CD14-positive monocyte (primary cell): Measurements from ENCODE around the gene SDK1. TPM values are rescaled to one million over a fixed set of nuclear protein-coding genes. Genes with fewer than 3 reads are reported as not detected.
"Not testable (repeated sequence)": the region's sequence is repeated elsewhere in the genome, so short reads cannot be mapped to it uniquely, and the experiment has no call there.

Experiments
- DNase-seq, 3 donors: peaks; one replicate each; pipeline ENCODE4 v3.0.0-alpha.2; 2011 to 2022
- H2AFZ ChIP-seq: 2 replicates; pipeline ENCODE4 v1.6.0; 2012; ENCODE audit warnings: mild to moderate bottlenecking, low read depth, low read length, inconsistent platforms; ENCODE audit not compliant: insufficient read depth, poor library complexity, severe bottlenecking
- H3K27ac ChIP-seq, 2 donors: 1 replicate in 1 of 2; 2 replicates in 1 of 2; pipeline ENCODE4 v1.5.1; 2012 to 2013; ENCODE audit warnings: low read length in 2 of 2, control low read depth in 1 of 2, inconsistent platforms in 1 of 2, low read depth in 1 of 2, mild to moderate bottlenecking in 1 of 2
- H3K27me3 ChIP-seq, 2 donors: one replicate each; pipeline versions ENCODE4 v1.6.0 to v1.6.1; 2011 to 2013; ENCODE audit warnings: low read length in 2 of 2; ENCODE audit not compliant: control insufficient read depth in 2 of 2, insufficient read depth in 2 of 2
- H3K36me3 ChIP-seq, 2 donors: replicated peaks in 1 of 2; 1 replicate in 1 of 2; 2 replicates in 1 of 2; pipeline versions ENCODE4 v1.5.1 to v1.6.1; 2012 to 2013; ENCODE audit warnings: low read length in 2 of 2, control low read depth in 1 of 2, inconsistent platforms in 1 of 2, mild to moderate bottlenecking in 1 of 2; ENCODE audit not compliant: insufficient read depth in 2 of 2, control insufficient read depth in 1 of 2
- H3K4me1 ChIP-seq, 2 donors: 1 replicate in 1 of 2; 2 replicates in 1 of 2; pipeline versions ENCODE4 v1.5.1 to v1.6.1; 2012 to 2013; ENCODE audit warnings: low read length in 2 of 2, control low read depth in 1 of 2, inconsistent platforms in 1 of 2, mild to moderate bottlenecking in 1 of 2, moderate library complexity in 1 of 2; ENCODE audit not compliant: insufficient read depth in 2 of 2, control insufficient read depth in 1 of 2
- H3K4me2 ChIP-seq: replicated peaks from 2 replicates; pipeline ENCODE3; 2012; ENCODE audit warnings: low read length, moderate library complexity, mild to moderate bottlenecking; ENCODE audit not compliant: poor library complexity, severe bottlenecking; ENCODE audit errors: extremely low read depth
- H3K4me3 ChIP-seq, 3 experiments: fragments of 200-600 bp in 1 of 3; sonication (generic) in 1 of 3; replicated peaks in 1 of 3; 1 replicate in 2 of 3; 2 replicates in 1 of 3; pipeline ENCODE4 v1.5.1; 2011 to 2013; ENCODE audit warnings: low read length in 3 of 3, mild to moderate bottlenecking in 3 of 3, control low read depth in 2 of 3, low read depth in 2 of 3, inconsistent platforms in 1 of 3, moderate library complexity in 1 of 3
- H3K79me2 ChIP-seq: 2 replicates; pipeline ENCODE4 v1.6.0; 2012; ENCODE audit warnings: mild to moderate bottlenecking, control low read depth, inconsistent platforms, low read length, moderate library complexity; ENCODE audit not compliant: insufficient read depth
- H3K9ac ChIP-seq: 2 replicates; pipeline ENCODE4 v1.6.0; 2017; ENCODE audit warnings: low read length, mild to moderate bottlenecking; ENCODE audit not compliant: insufficient read depth, poor library complexity, severe bottlenecking
- H3K9me3 ChIP-seq, 2 donors: replicated peaks in 1 of 2; 1 replicate in 1 of 2; 2 replicates in 1 of 2; pipeline versions ENCODE4 v1.5.1 to v1.6.1; 2012 to 2013; ENCODE audit warnings: low read length in 2 of 2, control low read depth in 1 of 2; ENCODE audit not compliant: control insufficient read depth in 1 of 2, insufficient read depth in 1 of 2
- H4K20me1 ChIP-seq: 2 replicates; pipeline ENCODE4 v1.6.0; 2012; ENCODE audit warnings: mild to moderate bottlenecking, low read length, control low read depth, moderate library complexity; ENCODE audit not compliant: insufficient read depth
- H3K27ac Mint-ChIP-seq, 7 donors: one replicate each; pipeline ENCODE4 v1.8.0; 2020; ENCODE audit warnings: mild to moderate bottlenecking in 7 of 7, mixed read lengths in 7 of 7, moderate library complexity in 6 of 7, inconsistent platforms in 2 of 7
- H3K27me3 Mint-ChIP-seq, 3 donors: one replicate each; pipeline ENCODE4 v1.8.0; 2021 to 2022; ENCODE audit warnings: low read depth in 3 of 3, mild to moderate bottlenecking in 3 of 3, mixed read lengths in 3 of 3, moderate library complexity in 3 of 3, inconsistent platforms in 1 of 3
- H3K36me3 Mint-ChIP-seq, 2 donors: one replicate each; pipeline ENCODE4 v1.8.0; 2020; ENCODE audit warnings: mixed read lengths in 2 of 2, inconsistent platforms in 1 of 2, mild to moderate bottlenecking in 1 of 2
- H3K4me1 Mint-ChIP-seq: one replicate; pipeline ENCODE4 v1.8.0; 2020; ENCODE audit warnings: mild to moderate bottlenecking, mixed read lengths
- H3K4me3 Mint-ChIP-seq, 2 donors: one replicate each; pipeline ENCODE4 v1.8.0; 2020; ENCODE audit warnings: mild to moderate bottlenecking in 2 of 2, mixed read lengths in 2 of 2, moderate library complexity in 1 of 2
- H3K9me3 Mint-ChIP-seq, 7 donors: one replicate each; pipeline ENCODE4 v1.8.0; 2020 to 2022; ENCODE audit warnings: mixed read lengths in 7 of 7, mild to moderate bottlenecking in 6 of 7, moderate library complexity in 6 of 7, inconsistent platforms in 2 of 7
- CTCF ChIP-seq: fragments of 200-600 bp; IDR thresholded peaks from one replicate; pipeline ENCODE4 v1.8.0; 2022; ENCODE audit warnings: antibody characterized with exemption, mild to moderate bottlenecking
- WGBS: methylation state at CpG from one replicate; pipeline ENCODE4 v1.1.5; 2013; ENCODE audit warnings: missing lambda C conversion rate; ENCODE audit not compliant: insufficient coverage; 5-methylcytosine and 5-hydroxymethylcytosine counted together
- intact Hi-C, 2 donors: fragments of 100-400 bp; cut with micrococcal nuclease; formaldehyde crosslinking; loops; one replicate each; pipeline versions ENCODE4 v1.15.0 to v1.15.1; 2023
- polyA plus RNA-seq, 3 donors: library from polyadenylated mRNA; depleted of rRNA in 1 of 3; unstranded in 2 of 3; stranded (reverse) in 1 of 3; fragments of 300-500 nt in 2 of 3; fragments of >200 nt in 1 of 3; fragmentation: Illumina TruSeq in 2 of 3; gene quantifications; 1 replicate in 2 of 3; 2 replicates in 1 of 3; pipeline ENCODE4 v1.2.3, GENCODE V29; 2012 to 2021

Gene SDK1
- polyA plus RNA-seq, 3 donors, result 0.01 TPM; not detected in 2

DNA sequence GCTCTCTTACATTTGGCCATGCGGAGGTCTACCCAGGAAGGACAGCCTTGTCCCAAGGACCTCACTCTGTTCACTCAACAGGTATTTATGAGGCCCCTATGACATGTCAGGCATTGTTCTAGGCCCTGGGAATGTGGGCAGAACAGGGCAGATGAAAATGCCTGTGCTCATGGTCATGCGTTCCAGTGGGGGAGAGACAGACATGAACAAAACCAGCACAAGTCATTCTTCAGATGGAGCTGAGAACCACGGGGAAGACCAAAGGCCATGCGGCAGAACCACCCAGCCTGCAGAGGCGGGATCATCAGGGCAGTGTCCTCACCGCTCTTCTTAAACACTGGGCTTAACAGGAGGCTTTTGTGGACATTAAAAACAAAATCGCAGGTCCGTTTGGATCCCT is 636.1 kb downstream of the SDK1 start:
- no peak overlapping the region for H3K27ac ChIP-seq
- H2AFZ ChIP-seq, result no peak overlapping the region
- H4K20me1 ChIP-seq, result no peaks in the 10 kb centered on the region
- 96% methylated on average over 8 of the region's 8 CpGs for WGBS
- H3K4me1 ChIP-seq, result no peaks in the 10 kb centered on the region
- DNase-seq, result no peak
- intact Hi-C loops, result no loop called here
- no peak overlapping the region for H3K27ac Mint-ChIP-seq
- no peak overlapping the region for H3K4me3 Mint-ChIP-seq
- H3K9me3 Mint-ChIP-seq, result peaks cover 7 to 30% (median 18%) of the 10 kb centered on the region in 7 donors
- H3K36me3 Mint-ChIP-seq, result no peaks in the 10 kb centered on the region
- no peaks in the 10 kb centered on the region for H3K4me1 Mint-ChIP-seq
- H3K79me2 ChIP-seq, result no peaks in the 10 kb centered on the region
- TF ChIP-seq CTCF, result no peak
- H3K27me3 Mint-ChIP-seq, result peaks cover under 1 to 6% (median 3%) of the 10 kb centered on the region in 3 donors
- H3K27me3 ChIP-seq, result no peaks in the 10 kb centered on the region
- no peaks in the 10 kb centered on the region for H3K36me3 ChIP-seq
- no peak overlapping the region for H3K4me2 ChIP-seq
- H3K9ac ChIP-seq, result no peak overlapping the region
- peaks cover 0 to 8% of the 10 kb centered on the region in 2 donors for H3K9me3 ChIP-seq
- no peak overlapping the region for H3K4me3 ChIP-seq

- no peak overlapping the region for H2AFZ ChIP-seq
- 90% methylated on average over 13 of the region's 14 CpGs for WGBS
- TF ChIP-seq CTCF, result no peak
- H3K9me3 Mint-ChIP-seq, result peaks cover 7 to 32% (median 17%) of the 10 kb centered on the region in 7 donors
- no peak overlapping the region for H3K27ac Mint-ChIP-seq
- H3K4me3 ChIP-seq, result no peak overlapping the region
- intact Hi-C loops, result no loop called here
- peaks cover 0 to 8% of the 10 kb centered on the region in 2 donors for H3K9me3 ChIP-seq
- H3K79me2 ChIP-seq, result no peaks in the 10 kb centered on the region
- no peaks in the 10 kb centered on the region for H3K36me3 Mint-ChIP-seq
- no peaks in the 10 kb centered on the region for H4K20me1 ChIP-seq
- H3K27ac ChIP-seq, result no peak overlapping the region
- H3K9ac ChIP-seq, result no peak overlapping the region
- DNase-seq, result no peak
- H3K4me1 ChIP-seq, result no peaks in the 10 kb centered on the region
- no peak overlapping the region for H3K4me2 ChIP-seq
- no peaks in the 10 kb centered on the region for H3K27me3 ChIP-seq
- H3K4me3 Mint-ChIP-seq, result no peak overlapping the region
- no peaks in the 10 kb centered on the region for H3K36me3 ChIP-seq
- no peaks in the 10 kb centered on the region for H3K4me1 Mint-ChIP-seq
- H3K27me3 Mint-ChIP-seq, result peaks cover 0 to 6% (median 2%) of the 10 kb centered on the region in 3 donors
Measured at GRCh38 chr7:3937605-3938004, 636.6 kb downstream of the SDK1 start.

GRCh38 chr7:3941706-3942105 is 640.7 kb downstream of the SDK1 start:
- H3K36me3 Mint-ChIP-seq, H3K36me3 ChIP-seq, DNase-seq, H3K4me1 ChIP-seq, intact Hi-C loops, H3K4me3 Mint-ChIP-seq, H3K4me3 ChIP-seq, H3K27ac ChIP-seq, H2AFZ ChIP-seq, H3K9me3 ChIP-seq, H3K4me1 Mint-ChIP-seq, H3K9ac ChIP-seq, H3K27me3 Mint-ChIP-seq, H3K27ac Mint-ChIP-seq, H3K27me3 ChIP-seq, H4K20me1 ChIP-seq, H3K4me2 ChIP-seq, H3K79me2 ChIP-seq: not testable (repeated sequence)
- H3K9me3 Mint-ChIP-seq, result peaks cover 9 to 31% (median 15%) of the 10 kb centered on the region in 7 donors
- WGBS, result 90% methylated on average over 7 of the region's 12 CpGs
